Endothelial cell of umbilical vein (primary cell): Measurements from ENCODE around the gene UNC119.

ENCODE experiments used
- CTCF ChIP-seq, 2 donors: IDR thresholded peaks; 1 replicate in 1 of 2; 2 replicates in 1 of 2; pipeline ENCODE4 v1.5.1; 2011; ENCODE audit warnings: low read length in 2 of 2, mild to moderate bottlenecking in 2 of 2, moderate library complexity in 2 of 2, control low read depth in 1 of 2, inconsistent platforms in 1 of 2, low read depth in 1 of 2; ENCODE audit not compliant: insufficient read depth in 1 of 2; ENCODE audit errors: extremely low read depth in 1 of 2
- EZH2 ChIP-seq: IDR thresholded peaks from 2 replicates; pipeline ENCODE4 v1.6.1; 2012; ENCODE audit warnings: borderline replicate concordance, low read depth, mild to moderate bottlenecking, moderate library complexity, low read length, inconsistent platforms; ENCODE audit not compliant: severe bottlenecking
- FOS ChIP-seq: IDR thresholded peaks from 2 replicates; pipeline ENCODE4 v1.6.1; 2011; ENCODE audit warnings: mild to moderate bottlenecking, low read length, moderate library complexity, borderline replicate concordance; ENCODE audit not compliant: insufficient read depth
- JUN ChIP-seq: IDR thresholded peaks from 2 replicates; pipeline ENCODE4 v1.6.1; 2011; ENCODE audit warnings: borderline replicate concordance, low read depth; ENCODE audit not compliant: insufficient read length, insufficient read depth
- MYC ChIP-seq: IDR thresholded peaks from one replicate; pipeline ENCODE4 v1.6.1; 2011; ENCODE audit warnings: mild to moderate bottlenecking, low read depth, low read length
- POLR2A ChIP-seq: IDR thresholded peaks from 2 replicates; pipeline ENCODE4 v1.6.1; 2012; ENCODE audit warnings: low read depth, mild to moderate bottlenecking, control low read depth, low read length
- POLR2AphosphoS5 ChIP-seq: IDR thresholded peaks from 2 replicates; pipeline ENCODE4 v1.6.1; 2012; ENCODE audit warnings: low read depth, mild to moderate bottlenecking, control low read depth, low read length, moderate library complexity; ENCODE audit not compliant: insufficient read depth
- TF ChIP-seq, protein P1 (sequence below): IDR thresholded peaks from 2 replicates; pipeline ENCODE4 v1.6.1; 2011; ENCODE audit not compliant: insufficient read depth, insufficient read length

DNA sequence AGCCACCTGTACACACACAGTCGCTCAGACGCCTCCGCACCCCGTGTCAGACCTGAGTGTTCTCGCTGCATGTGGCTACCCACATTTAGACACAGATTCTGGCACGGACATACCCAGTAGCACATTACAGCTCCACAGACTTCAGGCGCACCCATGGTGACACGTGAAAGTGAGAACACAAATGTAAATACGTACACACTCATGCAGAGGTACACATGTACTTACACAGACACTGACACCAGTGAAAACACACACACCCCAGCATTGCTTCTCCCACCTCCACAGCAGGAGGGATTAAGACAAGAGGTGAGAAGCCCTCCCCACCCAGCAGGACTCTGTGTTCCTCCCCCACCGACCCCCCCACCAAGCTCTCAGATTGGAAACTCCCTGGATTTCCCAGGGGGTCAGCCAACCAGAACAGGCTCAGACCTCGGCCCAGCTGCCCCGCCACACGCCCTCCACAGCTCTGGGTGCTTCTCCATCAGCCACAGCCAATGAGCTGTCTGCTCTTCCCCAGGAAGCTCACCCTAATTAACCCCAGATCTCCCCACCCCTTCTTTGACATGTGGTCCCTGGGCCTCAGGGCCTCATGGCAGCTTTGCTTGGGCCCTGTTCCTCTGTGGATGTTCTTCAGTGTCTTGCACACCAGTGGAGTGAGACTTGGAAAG is 51.6 kb downstream of the UNC119 start:
- TF ChIP-seq, protein P1, sequence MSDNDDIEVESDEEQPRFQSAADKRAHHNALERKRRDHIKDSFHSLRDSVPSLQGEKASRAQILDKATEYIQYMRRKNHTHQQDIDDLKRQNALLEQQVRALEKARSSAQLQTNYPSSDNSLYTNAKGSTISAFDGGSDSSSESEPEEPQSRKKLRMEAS: no peak
- TF ChIP-seq CTCF (IDR thresholded peaks at IDR 0.05; ENCODE audit: extremely low read depth in 1 of 2, insufficient read depth in 1 of 2, low read depth in 1 of 2, low read length in 2 of 2): no peak
- no peak for TF ChIP-seq FOS
- no peak for TF ChIP-seq POLR2AphosphoS5
- no peak for TF ChIP-seq POLR2A
- TF ChIP-seq EZH2: no peak
- TF ChIP-seq JUN: no peak
- TF ChIP-seq MYC: no peak
